Ecto neural progenitor cell (in vitro differentiated cells): ENCODE results near the gene KAZN.

Source experiments
- DNase-seq: peaks from one replicate; pipeline ENCODE4 v3.0.0-alpha.2; 2018; ENCODE audit warnings: low spot score

Gene KAZN

GRCh38 chr1:14987829-14988603, 389.5 kb downstream of the KAZN start:
- DNase-seq = no peak

- DNase-seq = no peak
Observed at GRCh38 chr1:14988636-14989035, 390.2 kb downstream of the KAZN start.

- DNase-seq = no peak
Observed at GRCh38 chr1:14989931-14990728, 391.6 kb downstream of the KAZN start.

- no peak for DNase-seq
Observed at GRCh38 chr1:14993414-14993813, 394.9 kb downstream of the KAZN start.

GRCh38 chr1:14994148-14994547, 395.7 kb downstream of the KAZN start:
- DNase-seq = no peak

- DNase-seq = no peak
Observed at GRCh38 chr1:14994841-14995437, 396.5 kb downstream of the KAZN start.

- DNase-seq = peak; percentile 61
Observed at GRCh38 chr1:14996133-14997050, 397.9 kb downstream of the KAZN start.

- no peak for DNase-seq
Observed at GRCh38 chr1:14997646-14998276, 399.3 kb downstream of the KAZN start.

GRCh38 chr1:14999441-14999840, 401.0 kb downstream of the KAZN start:
- no peak for DNase-seq

GRCh38 chr1:15000030-15000429, 401.5 kb downstream of the KAZN start:
- DNase-seq = no peak

GRCh38 chr1:15000671-15001070, 402.2 kb downstream of the KAZN start:
- no peak for DNase-seq

GRCh38 chr1:15001317-15001915, 402.9 kb downstream of the KAZN start:
- no peak for DNase-seq

- DNase-seq = no peak
Observed at GRCh38 chr1:15002325-15002724, 403.8 kb downstream of the KAZN start.

GRCh38 chr1:15004396-15004795, 405.9 kb downstream of the KAZN start:
- DNase-seq = no peak

- no peak for DNase-seq
Observed at GRCh38 chr1:15005116-15005515, 406.6 kb downstream of the KAZN start.

GRCh38 chr1:15007368-15007767, 408.9 kb downstream of the KAZN start:
- no peak for DNase-seq

- no peak for DNase-seq
Observed at GRCh38 chr1:15007842-15008241, 409.4 kb downstream of the KAZN start.

GRCh38 chr1:15008783-15009729, 410.6 kb downstream of the KAZN start:
- DNase-seq = no peak

- DNase-seq = no peak
Observed at GRCh38 chr1:15011160-15011559, 412.7 kb downstream of the KAZN start.

- no peak for DNase-seq
Observed at GRCh38 chr1:15011661-15012060, 413.2 kb downstream of the KAZN start.
